GM12874 (cell line): ENCODE results near the gene CORO1A.

ENCODE experiments used
- TF ChIP-seq, protein P1 (sequence below): IDR thresholded peaks from 2 replicates; pipeline ENCODE4 v1.5.1; 2011; ENCODE audit warnings: low read depth, mild to moderate bottlenecking, control low read depth, low read length, moderate library complexity; ENCODE audit not compliant: insufficient read depth

CORO1A gene

DNA sequence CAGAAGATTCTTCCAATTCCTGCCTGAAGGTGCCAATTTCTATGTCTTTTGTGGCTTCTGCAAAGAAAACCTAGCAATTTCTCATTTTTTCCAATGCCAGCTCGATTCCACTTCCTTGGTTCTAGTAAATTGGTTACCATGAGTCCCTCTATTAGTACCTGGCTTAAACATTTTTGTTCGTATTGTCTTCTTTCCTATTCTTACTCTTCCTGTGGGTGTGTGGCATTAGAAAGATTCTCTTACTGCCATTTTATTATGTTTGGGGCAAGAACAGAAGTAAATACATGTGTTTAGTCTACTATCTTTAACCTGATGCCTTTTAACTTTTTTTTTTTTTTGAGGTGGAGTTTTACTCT, 40.1 kb upstream of the CORO1A start:
- TF ChIP-seq, protein P1, sequence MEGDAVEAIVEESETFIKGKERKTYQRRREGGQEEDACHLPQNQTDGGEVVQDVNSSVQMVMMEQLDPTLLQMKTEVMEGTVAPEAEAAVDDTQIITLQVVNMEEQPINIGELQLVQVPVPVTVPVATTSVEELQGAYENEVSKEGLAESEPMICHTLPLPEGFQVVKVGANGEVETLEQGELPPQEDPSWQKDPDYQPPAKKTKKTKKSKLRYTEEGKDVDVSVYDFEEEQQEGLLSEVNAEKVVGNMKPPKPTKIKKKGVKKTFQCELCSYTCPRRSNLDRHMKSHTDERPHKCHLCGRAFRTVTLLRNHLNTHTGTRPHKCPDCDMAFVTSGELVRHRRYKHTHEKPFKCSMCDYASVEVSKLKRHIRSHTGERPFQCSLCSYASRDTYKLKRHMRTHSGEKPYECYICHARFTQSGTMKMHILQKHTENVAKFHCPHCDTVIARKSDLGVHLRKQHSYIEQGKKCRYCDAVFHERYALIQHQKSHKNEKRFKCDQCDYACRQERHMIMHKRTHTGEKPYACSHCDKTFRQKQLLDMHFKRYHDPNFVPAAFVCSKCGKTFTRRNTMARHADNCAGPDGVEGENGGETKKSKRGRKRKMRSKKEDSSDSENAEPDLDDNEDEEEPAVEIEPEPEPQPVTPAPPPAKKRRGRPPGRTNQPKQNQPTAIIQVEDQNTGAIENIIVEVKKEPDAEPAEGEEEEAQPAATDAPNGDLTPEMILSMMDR, result no peak

DNA sequence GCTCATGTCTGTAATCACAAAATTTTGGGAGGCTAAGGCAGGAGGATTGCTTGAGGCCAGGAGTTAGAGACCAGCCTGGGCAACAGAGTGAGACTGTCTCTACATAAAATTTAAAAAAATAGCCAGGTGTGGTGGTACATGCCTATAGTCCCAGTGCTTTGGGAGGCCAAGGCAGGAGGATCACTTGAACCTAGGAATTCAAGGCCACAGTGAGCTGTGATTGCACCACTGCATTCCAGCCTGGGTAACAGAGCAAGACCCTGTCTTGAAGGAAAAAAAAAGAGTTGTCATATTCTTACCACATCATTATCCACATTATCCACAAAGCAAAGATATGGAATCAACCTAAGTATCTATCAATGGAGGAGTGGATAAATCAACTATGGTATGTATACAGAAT, 39.4 kb upstream of the CORO1A start:
- TF ChIP-seq, protein P1, result no peak

DNA sequence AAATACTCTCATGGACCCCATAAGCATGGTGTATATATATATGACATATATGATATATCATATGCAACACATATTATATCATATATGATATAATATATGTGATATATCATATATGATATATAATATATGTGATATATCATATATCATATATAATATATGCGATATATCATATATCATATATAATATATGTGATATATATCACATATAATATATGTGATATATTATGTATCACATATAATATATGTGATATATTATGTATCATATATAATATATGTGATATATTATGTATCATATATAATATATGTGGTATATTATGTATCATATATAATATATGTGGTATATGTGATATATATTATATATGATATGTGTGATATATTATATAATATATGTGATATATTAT, 38.5 kb upstream of the CORO1A start:
- TF ChIP-seq, protein P1, result no peak

DNA sequence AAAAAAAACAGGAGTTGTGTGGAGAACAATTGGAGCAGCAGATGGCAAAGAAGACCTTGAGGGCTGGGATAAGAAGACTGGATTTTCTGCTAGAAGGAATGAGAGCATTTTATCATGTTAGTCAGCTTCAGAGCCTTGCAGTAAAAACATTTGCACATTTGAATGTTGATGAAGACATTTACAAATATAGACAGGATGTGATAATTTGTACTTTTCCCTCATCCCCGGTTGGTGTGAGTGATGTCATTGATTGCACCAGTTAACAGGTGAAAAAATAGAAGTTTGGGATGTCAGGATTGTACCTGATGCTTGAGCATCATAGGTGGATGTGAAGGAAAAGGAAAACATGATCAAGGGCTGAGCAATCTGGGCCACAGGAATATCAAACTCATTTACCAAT, 37.7 kb upstream of the CORO1A start:
- TF ChIP-seq, protein P1, result no peak

DNA sequence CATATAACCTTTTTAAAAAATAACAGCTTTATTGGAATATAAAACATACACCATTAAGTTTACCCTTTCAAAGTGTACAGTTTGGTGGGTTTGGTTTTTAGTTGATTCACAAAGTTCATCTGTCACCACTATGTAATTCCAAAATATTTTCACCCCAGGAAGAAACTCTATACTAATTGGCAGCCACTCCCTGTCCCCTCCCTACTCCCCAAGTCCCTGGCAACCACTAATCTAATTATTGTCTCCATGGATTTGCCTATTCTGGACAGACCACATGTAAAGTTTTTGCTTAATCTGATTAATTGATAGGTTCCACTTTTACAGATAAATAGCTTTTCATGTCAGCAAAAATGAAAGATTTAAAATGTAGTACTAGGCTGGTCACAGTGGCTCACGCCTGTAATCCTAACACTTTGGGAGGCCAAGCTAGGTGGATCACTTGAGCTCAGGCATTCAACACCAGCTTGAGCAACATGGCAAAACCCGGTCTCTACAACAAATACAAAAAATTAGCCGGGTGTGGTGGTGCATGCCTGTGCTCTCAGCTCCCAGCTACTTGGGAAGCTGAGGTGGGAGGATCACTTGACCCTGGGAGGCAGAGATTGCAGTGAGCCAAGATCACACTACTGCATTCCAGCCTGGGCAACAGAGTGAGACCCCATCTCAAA, 35.4 kb upstream of the CORO1A start:
- TF ChIP-seq, protein P1, result no peak

GRCh38 chr16:30149250-30149930, 34.0 kb upstream of the CORO1A start:
- TF ChIP-seq, protein P1, result no peak

DNA sequence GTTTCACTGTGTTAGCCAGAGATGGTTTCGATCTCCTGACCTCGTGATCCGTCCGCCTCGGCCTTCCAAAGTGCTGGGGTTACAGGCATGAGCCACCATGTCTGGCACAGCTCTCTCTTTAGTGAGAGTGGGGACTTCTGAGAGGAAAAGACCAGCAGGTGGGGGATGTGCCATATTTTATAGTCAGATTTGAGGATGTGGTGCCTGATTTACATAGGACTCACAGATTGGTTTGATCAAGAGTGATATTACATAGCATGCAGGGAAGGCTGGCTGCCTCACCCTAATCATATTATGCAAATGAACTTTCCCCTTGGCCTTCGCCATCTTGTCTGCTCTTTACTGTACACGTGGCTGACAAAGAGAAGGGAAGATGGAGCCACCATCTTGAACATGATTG, 32.3 kb upstream of the CORO1A start:
- TF ChIP-seq, protein P1, result no peak
